A549 treated with dexamethasone at 1 μM for 4 hours (cell line): ENCODE data around the gene CCDC198. TPM values are rescaled to one million over a fixed set of nuclear protein-coding genes. Genes with fewer than 3 reads are reported as not detected.

Source experiments
- total RNA-seq: library from RNA; stranded (reverse); fragments of 200-300 nt; extraction: Qiagen RNA extraction; gene quantifications from 5 replicates; pipeline ENCODE4 v1.2.3, GENCODE V29; 2022

The CCDC198 gene
- total RNA-seq, result 1.5 to 2.6 TPM (median 1.8 TPM) in 5 replicates

GRCh38 chr14:57493467-57494181 lies at the start of gene CCDC198:
Gene CCDC198, minus strand, starts transcription at chr14:57493857. Its CDS starts 142 bp downstream, at chr14:57493715.

Other genes with a start within 250 kb of the CCDC198 start
- gene EXOC5, start 225.0 kb downstream of the CCDC198 start, total RNA-seq, result 28.9 to 51.2 TPM (median 46.9 TPM) in 5 replicates
- gene AP5M1, start 224.9 kb downstream of the CCDC198 start, total RNA-seq, result 16.0 to 24.8 TPM (median 22.2 TPM) in 5 replicates
- 9.5 to 16.0 TPM (median 14.5 TPM) in 5 replicates for gene NAA30, start 103.3 kb downstream of the CCDC198 start, total RNA-seq